ENCODE measurements around the gene ABLIM1. TPM values are rescaled to one million over a fixed set of nuclear protein-coding genes. Genes with fewer than 3 reads are reported as not detected.
A peak's percentile ranks its signal among the peaks of the same experiment; 100 is the strongest.

ABLIM1 gene
- total RNA-seq, 1 donor from 2014 or later: 51.4 TPM

- DNase-seq (ENCODE audit: low spot score in 2 of 2) (no peak), FAIRE-seq (no peak)
Observed at GRCh38 chr10:114400091-114400490, 258.0 kb downstream of the ABLIM1 start.

GRCh38 chr10:114399576-114399975, 258.5 kb downstream of the ABLIM1 start:
- no peak for DNase-seq (ENCODE audit: low spot score in 2 of 2)

DNA sequence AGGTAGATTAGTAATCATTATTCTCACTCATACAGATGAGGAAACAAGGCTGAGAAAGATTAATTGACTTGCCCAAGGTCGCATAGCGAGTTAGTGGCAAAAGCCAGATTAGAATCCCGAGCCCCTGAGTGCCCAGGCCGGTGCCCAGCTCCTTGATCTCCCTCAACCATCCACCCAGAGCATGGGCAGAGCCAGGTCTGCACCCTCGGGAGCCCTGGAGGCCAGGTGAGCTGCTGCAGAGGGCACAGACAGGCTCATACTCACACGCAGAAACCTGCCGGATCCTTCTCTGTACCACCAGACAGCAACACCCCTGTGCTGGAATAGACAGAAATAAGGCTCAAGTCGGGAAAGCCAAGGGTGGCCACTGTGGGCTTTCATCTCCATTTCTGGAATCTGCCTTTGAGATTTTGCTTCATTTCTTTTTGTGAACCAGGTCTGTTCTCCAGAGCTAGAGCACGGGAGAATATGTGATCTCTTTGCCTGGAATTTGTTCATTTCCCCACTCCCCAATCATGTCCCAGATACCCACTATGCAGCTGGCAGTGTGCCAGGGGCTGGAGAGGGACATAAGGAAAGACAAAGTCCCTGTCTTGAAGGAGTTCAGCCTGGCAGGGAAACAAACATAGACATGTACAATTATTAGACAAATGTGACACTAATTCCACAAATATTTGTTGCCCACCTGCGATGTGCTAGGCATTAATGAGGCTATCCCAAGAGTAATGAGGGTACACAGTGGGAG, 259.3 kb downstream of the ABLIM1 start:
- DNase-seq (ENCODE audit: low spot score in 2 of 2): no peak
- FAIRE-seq: no peak

More at GRCh38 chr10:114399576-114399975, 258.5 kb downstream of the ABLIM1 start:
- no peak for FAIRE-seq

DNA sequence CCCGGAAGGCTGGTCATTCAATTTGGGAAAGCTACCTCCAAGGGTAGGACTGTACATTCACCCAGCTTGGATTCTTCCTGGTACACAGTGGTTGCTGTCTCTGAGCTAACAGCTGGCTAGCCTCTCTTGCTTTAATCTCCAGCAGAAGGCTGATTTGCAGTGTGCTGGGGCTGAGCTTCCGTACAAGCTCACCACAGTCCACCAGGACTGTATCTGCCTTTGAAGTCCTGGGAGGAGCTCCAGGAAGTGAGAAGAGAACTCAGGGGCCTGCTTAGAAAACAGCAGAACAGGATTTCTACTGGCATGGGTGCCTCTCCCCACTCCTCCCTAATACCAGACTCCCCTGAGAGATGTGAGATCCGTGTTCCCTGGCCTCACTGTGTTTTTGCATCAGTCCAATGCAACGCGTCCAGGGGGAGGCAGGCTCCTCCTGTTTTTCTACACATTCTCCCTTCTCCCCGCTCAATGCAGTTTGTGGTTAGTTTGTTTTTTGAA, 260.4 kb downstream of the ABLIM1 start:
- no peak for DNase-seq (ENCODE audit: low spot score in 2 of 2)
- FAIRE-seq: no peak

DNA sequence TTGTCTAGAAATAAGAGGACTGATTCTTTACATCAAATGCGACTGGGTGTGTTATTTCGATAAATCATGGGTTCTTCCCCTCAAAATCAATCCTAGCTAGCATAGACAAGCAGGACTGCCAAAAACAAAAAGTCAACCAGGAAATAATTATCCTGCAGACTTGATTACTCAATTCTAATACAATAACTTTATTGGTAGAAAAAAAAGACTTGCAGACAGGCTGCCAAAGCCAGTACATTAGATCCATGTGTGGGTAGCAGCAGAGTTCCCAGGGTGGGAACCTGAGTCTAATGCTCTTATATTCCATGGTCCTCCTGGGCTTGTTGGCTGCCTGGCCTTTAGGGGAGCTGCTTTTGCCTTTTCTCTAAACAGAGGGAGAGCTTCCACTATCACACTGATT, 261.6 kb downstream of the ABLIM1 start:
- FAIRE-seq (no peak), DNase-seq (ENCODE audit: low spot score in 2 of 2) (no peak)

- DNase-seq (ENCODE audit: low spot score in 2 of 2): no peak
- FAIRE-seq: no peak
Observed at GRCh38 chr10:114395366-114396022, 262.6 kb downstream of the ABLIM1 start.

DNA sequence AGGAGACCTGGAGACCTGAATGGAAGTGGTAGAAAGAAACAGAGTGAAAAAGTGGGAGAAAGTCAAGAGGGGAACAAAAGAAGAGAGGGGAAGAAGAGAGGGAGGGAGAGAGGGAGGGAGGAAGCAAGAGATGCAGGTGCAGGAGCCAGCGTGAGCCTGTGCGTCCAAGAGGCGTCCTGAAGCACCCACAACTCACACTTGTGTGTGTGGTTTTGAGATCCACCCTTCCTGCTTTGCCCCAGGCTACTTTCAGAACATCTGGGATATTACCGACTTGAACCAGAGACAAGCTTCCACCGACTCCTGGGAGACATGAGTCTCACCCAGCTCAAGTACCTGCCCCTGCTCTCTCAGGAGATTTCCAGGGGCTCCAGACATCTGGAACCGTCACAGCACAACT, 263.5 kb downstream of the ABLIM1 start:
- FAIRE-seq (no peak), DNase-seq (ENCODE audit: low spot score in 2 of 2) (no peak)

DNA sequence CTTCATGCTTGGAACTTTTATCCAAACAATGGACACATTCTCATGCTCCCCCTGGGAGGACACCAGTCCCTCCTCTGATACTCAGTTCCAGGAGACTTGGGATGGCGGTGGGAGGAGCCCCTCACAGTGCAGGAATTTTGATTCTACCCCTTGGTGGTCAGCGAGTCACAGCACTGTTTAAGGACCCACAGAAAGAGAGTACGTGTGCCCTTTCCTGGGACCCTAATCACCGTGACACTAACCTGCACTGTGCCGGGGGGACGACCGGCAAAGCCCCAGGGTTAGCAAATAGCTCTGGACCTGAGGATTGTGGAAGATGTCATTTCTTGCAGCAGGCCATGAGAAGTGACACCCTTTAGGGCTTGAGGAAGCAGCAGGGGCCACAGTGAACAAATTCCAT, 264.2 kb downstream of the ABLIM1 start:
- no peak for DNase-seq (ENCODE audit: low spot score in 2 of 2)
- FAIRE-seq: no peak

- DNase-seq (ENCODE audit: low spot score in 2 of 2): peak in 1 of 2 donors; percentile 43
- no peak for FAIRE-seq
Observed at GRCh38 chr10:114393482-114393881, 264.6 kb downstream of the ABLIM1 start.

- DNase-seq (ENCODE audit: low spot score in 2 of 2) (no peak), FAIRE-seq (no peak)
Observed at GRCh38 chr10:114392112-114392835, 265.8 kb downstream of the ABLIM1 start.

DNA sequence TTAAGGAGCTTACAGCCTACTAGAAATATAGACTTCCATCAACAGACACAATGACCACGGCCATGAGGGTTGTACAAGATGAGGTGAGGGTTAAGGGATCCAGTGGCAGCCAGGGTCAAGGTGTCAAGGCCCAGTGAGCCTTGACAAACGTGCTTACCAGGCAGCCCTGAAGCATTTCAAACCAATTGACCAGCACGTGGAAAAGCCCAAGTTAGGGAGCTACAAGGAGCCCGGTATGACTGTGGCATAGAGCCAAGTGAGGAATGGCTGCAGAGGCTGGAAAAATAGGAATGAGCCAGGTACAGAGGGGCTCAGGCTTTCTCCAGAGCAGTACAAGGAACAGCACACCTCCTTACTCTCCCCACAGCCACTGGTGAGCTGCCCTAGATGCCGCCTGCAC, 266.5 kb downstream of the ABLIM1 start:
- FAIRE-seq: no peak

DNA sequence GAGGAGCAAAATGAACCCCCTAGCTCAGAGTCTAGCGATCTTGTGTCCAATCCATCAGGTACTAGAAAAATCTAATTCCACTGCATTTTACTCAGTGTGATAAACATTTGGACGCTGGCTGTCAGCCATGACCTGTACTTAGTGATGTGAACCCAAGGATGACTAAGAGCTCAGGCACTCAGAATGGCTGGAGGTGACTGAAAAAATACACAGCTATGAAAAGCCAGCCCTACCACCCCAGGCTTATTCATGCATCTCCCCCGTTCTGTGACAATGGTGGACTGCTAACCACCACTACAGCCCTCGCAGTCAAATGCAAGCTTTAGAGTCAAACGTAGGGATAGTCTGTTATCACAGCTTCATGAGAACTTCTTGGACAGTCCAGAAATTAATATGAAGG, 268.6 kb downstream of the ABLIM1 start:
- no peak for FAIRE-seq
- no peak for DNase-seq (ENCODE audit: low spot score in 2 of 2)

More for the DNA sequence above, 266.5 kb downstream of the ABLIM1 start:
- DNase-seq (ENCODE audit: low spot score in 2 of 2): no peak

DNA sequence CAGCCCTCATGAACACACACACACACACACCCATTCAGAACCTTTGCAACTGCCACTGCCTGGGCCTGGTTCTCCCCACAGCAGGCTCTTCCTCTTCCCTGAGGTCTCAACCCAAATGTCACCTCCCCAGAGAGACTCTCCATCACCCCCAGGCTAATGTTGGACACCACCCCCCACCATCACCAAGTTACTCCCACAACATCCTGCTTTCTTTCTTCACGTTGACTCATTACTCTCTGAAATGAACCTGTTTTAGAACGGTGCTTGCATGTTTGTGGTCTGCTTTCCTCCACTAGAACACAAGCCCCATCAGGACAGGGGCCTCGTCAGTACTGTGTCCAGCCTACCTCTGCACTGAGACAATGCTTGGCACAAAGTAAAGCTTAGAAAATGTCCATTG, 269.8 kb downstream of the ABLIM1 start:
- DNase-seq (ENCODE audit: low spot score in 2 of 2) (no peak), FAIRE-seq (no peak)

- DNase-seq (ENCODE audit: low spot score in 2 of 2) (no peak), FAIRE-seq (no peak)
Observed at GRCh38 chr10:114387784-114388183, 270.3 kb downstream of the ABLIM1 start.

DNA sequence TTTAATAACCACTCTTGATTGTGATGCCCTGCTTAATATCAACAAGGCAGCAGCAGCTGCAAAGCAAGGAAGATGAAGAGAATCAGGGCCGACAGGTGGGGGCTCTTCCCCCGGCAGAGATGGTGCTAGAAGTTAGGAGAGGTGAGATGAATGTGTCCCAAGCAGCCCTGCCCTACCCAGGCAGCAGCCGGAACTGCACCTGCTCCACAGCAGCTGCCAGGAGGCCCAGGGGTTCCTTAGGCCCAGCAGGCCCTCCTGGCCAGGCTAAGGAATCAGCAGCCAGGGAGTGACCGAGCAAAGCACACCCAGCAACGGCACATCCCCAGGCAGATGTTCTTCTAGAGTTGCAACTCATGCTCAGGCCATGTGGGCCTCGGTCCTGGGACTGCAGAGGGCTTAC, 271.6 kb downstream of the ABLIM1 start:
- FAIRE-seq: no peak
- DNase-seq (ENCODE audit: low spot score in 2 of 2): no peak

DNA sequence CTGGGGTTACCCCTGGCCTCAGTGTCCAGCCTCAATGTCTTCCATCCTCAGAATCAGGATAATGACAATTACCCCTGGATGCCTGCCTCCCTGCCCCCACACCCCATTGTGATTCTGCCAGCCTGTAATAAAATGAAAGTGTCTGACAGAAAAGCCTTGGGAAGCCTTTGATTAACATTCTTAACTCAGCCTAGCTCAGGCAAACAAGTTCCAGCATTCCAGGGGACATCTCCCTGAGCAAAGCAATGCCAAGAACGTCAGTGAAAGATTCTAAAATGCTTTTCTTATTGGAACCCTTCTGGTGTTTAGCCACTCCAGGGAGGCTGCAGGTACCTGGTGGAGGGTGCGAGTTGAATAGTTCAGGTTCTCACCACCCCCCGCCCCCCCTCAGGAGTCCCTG, 272.5 kb downstream of the ABLIM1 start:
- DNase-seq (ENCODE audit: low spot score in 2 of 2) (no peak), FAIRE-seq (no peak)

GRCh38 chr10:114384601-114385000, 273.5 kb downstream of the ABLIM1 start:
- FAIRE-seq (no peak), DNase-seq (ENCODE audit: low spot score in 2 of 2) (no peak)

DNA sequence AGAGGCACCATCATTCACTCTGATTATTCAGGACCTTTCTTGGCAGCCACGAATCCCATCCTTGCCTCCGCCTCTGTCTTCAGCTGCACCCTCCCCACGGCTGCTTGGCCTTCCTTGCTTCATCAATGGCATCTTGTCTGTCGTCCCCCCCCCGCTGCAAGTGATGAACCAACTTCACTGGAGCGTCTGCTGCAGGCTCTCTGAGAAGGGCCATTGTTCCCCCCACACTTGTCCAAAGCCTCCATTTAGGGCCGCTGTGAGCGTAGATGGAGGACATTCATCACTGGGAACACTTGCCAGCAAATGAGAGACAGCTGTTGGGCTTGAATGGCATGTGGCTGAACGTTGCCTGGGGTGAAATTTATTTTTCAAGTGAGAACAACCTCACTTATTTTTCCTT, 273.9 kb downstream of the ABLIM1 start:
- FAIRE-seq (no peak), DNase-seq (ENCODE audit: low spot score in 2 of 2) (no peak)

Data from frontal cortex (tissue), 4 donors.